K562 (cell line): ENCODE measurements around the gene CRYGB.

Experiments used
- ATF3 ChIP-seq, 2 experiments: fragments of 450-650 bp in 1 of 2; sonication (generic) in 1 of 2; formaldehyde crosslinking in 1 of 2; IDR thresholded peaks in 1 of 2; conservative IDR thresholded peaks in 1 of 2; 2 replicates each; pipeline versions ENCODE4 v1.6.1 to v1.8.1; 2016 to 2023; ENCODE audit warnings: mild to moderate bottlenecking in 2 of 2, moderate library complexity in 2 of 2, inconsistent platforms in 1 of 2, missing genetic modification reagents in 1 of 2
- CGGBP1 ChIP-seq: fragments of 250-450 bp; sonication (Bioruptor Pico); IDR thresholded peaks from 2 replicates; pipeline ENCODE4 v1.9.0; 2021; ENCODE audit warnings: mild to moderate bottlenecking
- CHD2 ChIP-seq: IDR thresholded peaks from 2 replicates; pipeline ENCODE4 v1.6.1; 2011; ENCODE audit warnings: low read depth, low read length
- CTCF ChIP-seq, 3 experiments: IDR thresholded peaks in 2 of 3; conservative IDR thresholded peaks in 1 of 3; 2 replicates each; pipeline ENCODE4 v1.5.1; 2011 to 2012; ENCODE audit warnings: low read length in 3 of 3, mild to moderate bottlenecking in 3 of 3, control low read depth in 2 of 3, improper control_type of control experiment in 1 of 3, inconsistent platforms in 1 of 3, low read depth in 1 of 3, mixed read lengths in 1 of 3, moderate library complexity in 1 of 3; ENCODE audit not compliant: insufficient read depth in 2 of 3
- EZH2 ChIP-seq: IDR thresholded peaks from 2 replicates; pipeline ENCODE4 v1.6.1; 2012; ENCODE audit warnings: low read depth, mild to moderate bottlenecking, inconsistent platforms, low read length, borderline replicate concordance
- HOMEZ ChIP-seq: fragments of 250-450 bp; sonication (Bioruptor Pico); IDR thresholded peaks from 2 replicates; pipeline ENCODE4 v1.4.0; 2020; ENCODE audit warnings: mild to moderate bottlenecking, moderate library complexity
- JUN ChIP-seq, 2 experiments: sonication (generic) in 1 of 2; formaldehyde crosslinking in 1 of 2; IDR thresholded peaks; 2 replicates each; pipeline versions ENCODE4 v1.6.1 to v1.8.0; 2012 to 2022; ENCODE audit warnings: borderline replicate concordance in 2 of 2, mild to moderate bottlenecking in 2 of 2, improper control_type of control experiment in 1 of 2, low read depth in 1 of 2, low read length in 1 of 2, missing genetic modification reagents in 1 of 2
- MYNN ChIP-seq, 2 experiments: sonication (generic); formaldehyde crosslinking in 1 of 2; IDR thresholded peaks; 2 replicates each; pipeline versions ENCODE4 v1.5.0 to v1.6.1; 2016 to 2020; ENCODE audit warnings: antibody characterized with exemption in 1 of 2, missing genetic modification reagents in 1 of 2
- POLR2A ChIP-seq: fragments of 450-650 bp; conservative IDR thresholded peaks from 2 replicates; pipeline ENCODE4 v1.6.1; 2016
- ZNF140 ChIP-seq: fragments of 250-450 bp; sonication (Bioruptor Pico); IDR thresholded peaks from 2 replicates; pipeline ENCODE4 v1.8.0; 2021; ENCODE audit warnings: moderate library complexity, mild to moderate bottlenecking, inconsistent platforms
- ZNF280B ChIP-seq: fragments of 250-450 bp; sonication (Bioruptor Pico); IDR thresholded peaks from 2 replicates; pipeline ENCODE4 v1.5.1; 2021; ENCODE audit warnings: mild to moderate bottlenecking
- ZZZ3 ChIP-seq: fragments of 450-650 bp; IDR thresholded peaks from 2 replicates; pipeline ENCODE4 v1.6.1; 2016; ENCODE audit warnings: antibody characterized with exemption, mild to moderate bottlenecking, moderate library complexity
- TF ChIP-seq, protein P1 (sequence below): fragments of 150-350 bp; IDR thresholded peaks from 2 replicates; pipeline ENCODE4 v1.6.1; 2014; ENCODE audit warnings: low read depth, mild to moderate bottlenecking, low read length, borderline replicate concordance

DNA sequence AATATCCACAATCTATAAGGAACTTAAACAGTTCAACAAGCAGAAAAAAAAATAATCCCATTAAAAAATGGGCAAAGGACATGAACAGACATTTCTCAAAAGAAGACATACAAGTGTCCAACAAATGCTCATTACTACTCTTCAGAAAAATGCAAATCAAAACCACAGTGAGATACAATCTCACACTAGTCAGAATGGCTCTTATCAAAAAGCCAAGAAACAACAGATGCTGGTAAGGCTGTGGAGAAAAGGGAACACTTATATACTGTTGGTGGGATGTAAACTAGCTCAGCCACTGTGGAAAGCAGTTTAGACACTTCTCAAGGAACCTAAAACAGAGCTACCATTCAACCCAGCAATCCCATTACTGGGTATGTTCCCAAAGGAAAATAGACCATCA, 7.2 kb upstream of the CRYGB start:
- TF ChIP-seq, protein P1, sequence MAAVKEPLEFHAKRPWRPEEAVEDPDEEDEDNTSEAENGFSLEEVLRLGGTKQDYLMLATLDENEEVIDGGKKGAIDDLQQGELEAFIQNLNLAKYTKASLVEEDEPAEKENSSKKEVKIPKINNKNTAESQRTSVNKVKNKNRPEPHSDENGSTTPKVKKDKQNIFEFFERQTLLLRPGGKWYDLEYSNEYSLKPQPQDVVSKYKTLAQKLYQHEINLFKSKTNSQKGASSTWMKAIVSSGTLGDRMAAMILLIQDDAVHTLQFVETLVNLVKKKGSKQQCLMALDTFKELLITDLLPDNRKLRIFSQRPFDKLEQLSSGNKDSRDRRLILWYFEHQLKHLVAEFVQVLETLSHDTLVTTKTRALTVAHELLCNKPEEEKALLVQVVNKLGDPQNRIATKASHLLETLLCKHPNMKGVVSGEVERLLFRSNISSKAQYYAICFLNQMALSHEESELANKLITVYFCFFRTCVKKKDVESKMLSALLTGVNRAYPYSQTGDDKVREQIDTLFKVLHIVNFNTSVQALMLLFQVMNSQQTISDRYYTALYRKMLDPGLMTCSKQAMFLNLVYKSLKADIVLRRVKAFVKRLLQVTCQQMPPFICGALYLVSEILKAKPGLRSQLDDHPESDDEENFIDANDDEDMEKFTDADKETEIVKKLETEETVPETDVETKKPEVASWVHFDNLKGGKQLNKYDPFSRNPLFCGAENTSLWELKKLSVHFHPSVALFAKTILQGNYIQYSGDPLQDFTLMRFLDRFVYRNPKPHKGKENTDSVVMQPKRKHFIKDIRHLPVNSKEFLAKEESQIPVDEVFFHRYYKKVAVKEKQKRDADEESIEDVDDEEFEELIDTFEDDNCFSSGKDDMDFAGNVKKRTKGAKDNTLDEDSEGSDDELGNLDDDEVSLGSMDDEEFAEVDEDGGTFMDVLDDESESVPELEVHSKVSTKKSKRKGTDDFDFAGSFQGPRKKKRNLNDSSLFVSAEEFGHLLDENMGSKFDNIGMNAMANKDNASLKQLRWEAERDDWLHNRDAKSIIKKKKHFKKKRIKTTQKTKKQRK = no peak
- no peak for TF ChIP-seq CTCF (IDR thresholded peaks at IDR 0.05 in 2 of 3, conservative IDR thresholded peaks at IDR 0.05 in 1 of 3; ENCODE audit: insufficient read depth in 2 of 3, low read depth in 1 of 3, low read length in 3 of 3)
- no peak for TF ChIP-seq CHD2
- no peak for TF ChIP-seq ATF3 (IDR thresholded peaks at IDR 0.05)
- no peak for TF ChIP-seq ATF3 (CRISPR knock-in tag; conservative IDR thresholded peaks at IDR 0.05)
- no peak for TF ChIP-seq JUN (IDR thresholded peaks at IDR 0.05; ENCODE audit: borderline replicate concordance, low read depth, low read length)
- TF ChIP-seq JUN (CRISPR knock-in tag; IDR thresholded peaks at IDR 0.05; ENCODE audit: borderline replicate concordance) = no peak
- no peak for TF ChIP-seq HOMEZ (CRISPR knock-in tag)
- no peak for TF ChIP-seq ZZZ3
- no peak for TF ChIP-seq MYNN (IDR thresholded peaks at IDR 0.05)
- no peak for TF ChIP-seq MYNN (CRISPR knock-in tag; IDR thresholded peaks at IDR 0.05)
- TF ChIP-seq POLR2A = no peak
- no peak for TF ChIP-seq ZNF140 (CRISPR knock-in tag)
- no peak for TF ChIP-seq EZH2
- TF ChIP-seq ZNF280B (CRISPR knock-in tag) = no peak
- no peak for TF ChIP-seq CGGBP1 (CRISPR knock-in tag)
